ENCODE measurements around the gene DR1.

DNA sequence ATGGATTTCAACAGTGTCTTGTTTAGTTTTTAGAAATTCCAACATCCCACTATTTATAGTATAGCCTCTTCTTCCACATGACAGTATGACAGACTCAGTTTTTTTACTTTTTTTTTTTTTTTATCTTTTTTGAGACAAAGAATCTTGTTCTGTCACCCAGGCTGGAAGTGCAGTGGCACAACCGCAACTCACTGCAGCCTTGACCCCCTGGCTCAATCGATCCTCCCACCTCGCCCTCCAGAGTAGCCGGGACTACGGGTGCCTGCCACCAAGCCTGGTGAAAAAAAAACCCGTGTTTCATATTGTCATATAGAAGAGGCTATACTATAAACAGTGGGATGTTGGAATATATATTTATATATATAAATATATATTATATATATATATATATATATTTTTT lies 1.2 kb upstream of the DR1 start:
- TF ChIP-seq BRCA1 (CRISPR knock-in tag; IDR thresholded peaks at IDR 0.05) (no peak), ZFP36 (IDR thresholded peaks at IDR 0.05; ENCODE audit: borderline replicate concordance, low read depth, low read length, partially characterized antibody) (no peak)
- TF ChIP-seq, protein P1, sequence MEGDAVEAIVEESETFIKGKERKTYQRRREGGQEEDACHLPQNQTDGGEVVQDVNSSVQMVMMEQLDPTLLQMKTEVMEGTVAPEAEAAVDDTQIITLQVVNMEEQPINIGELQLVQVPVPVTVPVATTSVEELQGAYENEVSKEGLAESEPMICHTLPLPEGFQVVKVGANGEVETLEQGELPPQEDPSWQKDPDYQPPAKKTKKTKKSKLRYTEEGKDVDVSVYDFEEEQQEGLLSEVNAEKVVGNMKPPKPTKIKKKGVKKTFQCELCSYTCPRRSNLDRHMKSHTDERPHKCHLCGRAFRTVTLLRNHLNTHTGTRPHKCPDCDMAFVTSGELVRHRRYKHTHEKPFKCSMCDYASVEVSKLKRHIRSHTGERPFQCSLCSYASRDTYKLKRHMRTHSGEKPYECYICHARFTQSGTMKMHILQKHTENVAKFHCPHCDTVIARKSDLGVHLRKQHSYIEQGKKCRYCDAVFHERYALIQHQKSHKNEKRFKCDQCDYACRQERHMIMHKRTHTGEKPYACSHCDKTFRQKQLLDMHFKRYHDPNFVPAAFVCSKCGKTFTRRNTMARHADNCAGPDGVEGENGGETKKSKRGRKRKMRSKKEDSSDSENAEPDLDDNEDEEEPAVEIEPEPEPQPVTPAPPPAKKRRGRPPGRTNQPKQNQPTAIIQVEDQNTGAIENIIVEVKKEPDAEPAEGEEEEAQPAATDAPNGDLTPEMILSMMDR (CRISPR knock-in tag; IDR thresholded peaks at IDR 0.05): no peak

Measured in HepG2 (cell line).